GM21526 (cell line): Measurements from ENCODE around the gene CHD9.
"Not testable (repeated sequence)": the region's sequence is repeated elsewhere in the genome, so short reads cannot be mapped to it uniquely, and the experiment has no call there.

Experiments used
- ATAC-seq: cut with Tn5 transposase; IDR thresholded peaks from one replicate; pipeline ENCODE4 v1.9.1; 2021; ENCODE audit warnings: moderate library complexity; ENCODE audit not compliant: unreplicated experiment, low FRiP score

Gene CHD9

GRCh38 chr16:53130159-53131049, 75.6 kb downstream of the CHD9 start:
- ATAC-seq, result peak; percentile 79

DNA sequence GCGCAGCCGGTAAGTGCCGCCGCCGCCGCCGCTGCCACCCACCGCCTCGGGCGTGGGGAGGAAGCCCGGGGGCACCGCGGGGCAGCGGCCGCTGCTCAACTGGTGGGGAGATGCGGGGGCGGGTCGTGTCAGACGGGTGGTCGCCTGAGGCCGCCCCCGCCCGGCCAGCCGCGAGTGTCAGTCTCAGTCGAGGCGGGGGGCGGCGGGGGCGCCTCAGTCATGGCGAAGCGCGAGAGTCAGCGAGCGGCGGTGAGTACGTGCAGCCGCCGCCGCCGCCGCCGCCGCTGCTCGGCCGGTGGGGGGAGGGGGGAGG, 76.2 kb downstream of the CHD9 start:
- ATAC-seq, result no peak

DNA sequence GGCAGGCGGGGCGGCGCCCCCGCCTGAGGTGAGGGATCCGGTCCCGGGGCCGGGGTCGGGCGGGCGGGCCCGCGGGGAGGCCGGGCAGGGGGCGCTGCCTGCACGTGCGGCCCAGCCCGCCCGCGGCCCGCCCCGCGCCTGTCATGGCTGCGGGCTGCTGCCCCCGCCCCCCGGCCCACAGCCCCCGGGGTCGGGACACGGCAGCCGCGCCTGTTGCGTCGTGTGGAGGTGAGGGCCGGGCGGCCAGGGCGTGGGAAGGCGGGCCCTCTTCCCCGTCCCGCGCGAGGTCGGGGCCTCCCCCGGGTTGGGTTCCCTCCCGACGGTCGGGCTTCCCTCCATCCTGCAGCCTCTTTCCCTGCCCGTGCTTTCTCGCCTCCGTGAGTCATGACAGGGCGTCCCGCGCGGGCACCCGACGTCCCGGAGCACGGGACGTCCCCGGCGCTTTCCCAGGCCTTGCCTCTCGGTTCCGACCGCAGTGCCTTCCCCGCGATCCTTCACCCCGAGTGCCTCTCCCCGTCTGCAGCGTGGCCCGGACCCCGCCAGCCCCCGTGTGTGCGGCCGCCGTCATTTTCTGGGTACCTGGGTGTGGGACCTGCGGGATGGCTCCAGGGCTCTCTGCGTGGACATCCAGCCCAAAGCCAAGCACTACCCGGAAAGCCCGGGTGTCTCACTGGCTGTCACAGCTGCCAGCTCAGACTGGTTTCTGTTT, 76.7 kb downstream of the CHD9 start:
- no peak for ATAC-seq

GRCh38 chr16:53132406-53132805, 77.6 kb downstream of the CHD9 start:
- no peak for ATAC-seq

- no peak for ATAC-seq
Measured at GRCh38 chr16:53135329-53135728, 80.5 kb downstream of the CHD9 start.

GRCh38 chr16:53142823-53143568, 88.2 kb downstream of the CHD9 start:
- no peak for ATAC-seq

- no peak for ATAC-seq
Measured at GRCh38 chr16:53147500-53148065, 92.8 kb downstream of the CHD9 start.

DNA sequence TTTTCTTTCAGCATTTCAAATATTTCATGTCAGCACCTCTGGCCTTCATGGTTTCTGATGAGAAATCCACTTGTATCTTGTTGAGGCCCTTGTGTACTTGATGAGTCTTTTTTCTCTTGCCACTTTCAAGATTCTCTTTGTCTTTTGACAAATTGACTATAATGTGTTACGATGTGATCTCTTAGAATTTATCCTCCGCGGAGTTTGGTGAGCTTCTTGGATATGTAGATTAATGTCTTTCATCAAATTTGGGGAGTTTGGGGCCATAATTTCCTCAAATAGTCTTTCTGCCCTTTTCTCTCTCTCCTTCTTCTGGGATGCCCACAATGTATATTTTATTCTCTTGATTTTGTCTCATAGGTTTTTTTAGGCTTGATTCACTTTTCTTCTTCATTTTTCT, 96.0 kb downstream of the CHD9 start:
- no peak for ATAC-seq

DNA sequence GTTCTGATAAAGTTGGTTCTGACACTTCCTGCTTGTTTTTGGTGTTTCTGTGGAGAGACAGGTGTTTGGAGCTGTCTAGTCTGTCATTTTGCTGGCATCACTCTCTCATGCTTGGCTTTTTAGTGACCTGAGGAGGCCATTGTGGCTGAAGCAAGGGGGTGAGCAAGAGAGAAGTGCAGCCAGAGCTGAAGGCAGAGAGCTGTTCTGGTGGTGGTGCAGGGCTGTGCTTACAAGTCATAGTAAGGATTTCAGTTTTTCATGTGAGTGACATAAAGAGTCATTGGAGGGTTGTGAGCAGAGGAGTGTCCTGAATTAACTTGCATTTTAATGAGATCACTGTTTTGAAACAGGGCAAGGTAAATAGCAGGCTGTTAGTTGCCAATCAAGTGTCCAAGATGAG, 97.5 kb downstream of the CHD9 start:
- ATAC-seq, result no peak

DNA sequence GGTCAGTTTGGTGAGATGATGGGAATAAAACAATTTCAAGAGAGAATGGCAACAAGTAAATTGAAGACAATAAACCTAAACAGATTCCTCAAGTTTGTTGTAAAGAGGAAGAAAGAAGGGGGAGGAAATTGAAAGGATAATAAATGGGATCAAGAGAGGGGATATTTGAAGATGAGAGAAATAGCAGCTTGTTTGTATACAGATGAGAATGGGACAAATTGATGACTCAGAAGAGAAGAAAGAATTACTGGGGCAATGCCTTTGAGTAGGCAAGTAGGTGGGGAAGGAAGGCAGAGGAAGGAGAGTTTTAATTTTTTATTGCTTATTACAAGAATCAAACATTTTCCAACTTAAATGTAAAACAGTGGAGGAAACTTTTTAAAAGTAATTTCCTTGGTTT, 98.3 kb downstream of the CHD9 start:
- no peak for ATAC-seq

DNA sequence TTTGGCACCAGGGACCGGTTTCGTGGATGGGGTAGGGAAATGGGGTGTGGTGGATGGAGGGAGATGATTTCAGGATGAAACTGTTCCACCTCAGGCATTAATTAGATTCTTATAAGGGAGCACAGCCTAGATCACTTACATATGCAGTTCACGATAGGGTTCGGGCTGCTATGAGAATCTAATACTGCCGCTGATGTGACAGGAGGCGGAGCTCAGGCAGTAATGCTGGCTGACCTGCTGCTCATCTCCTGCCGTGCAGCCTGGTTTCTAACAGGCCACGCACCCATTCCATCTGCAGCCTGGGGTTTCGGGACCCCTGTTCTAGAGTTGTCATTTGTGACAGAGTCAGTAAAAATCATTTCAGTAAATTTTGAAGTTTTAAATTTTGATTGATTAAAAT, 99.7 kb downstream of the CHD9 start:
- no peak for ATAC-seq

GRCh38 chr16:53156516-53156915, 101.7 kb downstream of the CHD9 start:
- no peak for ATAC-seq

DNA sequence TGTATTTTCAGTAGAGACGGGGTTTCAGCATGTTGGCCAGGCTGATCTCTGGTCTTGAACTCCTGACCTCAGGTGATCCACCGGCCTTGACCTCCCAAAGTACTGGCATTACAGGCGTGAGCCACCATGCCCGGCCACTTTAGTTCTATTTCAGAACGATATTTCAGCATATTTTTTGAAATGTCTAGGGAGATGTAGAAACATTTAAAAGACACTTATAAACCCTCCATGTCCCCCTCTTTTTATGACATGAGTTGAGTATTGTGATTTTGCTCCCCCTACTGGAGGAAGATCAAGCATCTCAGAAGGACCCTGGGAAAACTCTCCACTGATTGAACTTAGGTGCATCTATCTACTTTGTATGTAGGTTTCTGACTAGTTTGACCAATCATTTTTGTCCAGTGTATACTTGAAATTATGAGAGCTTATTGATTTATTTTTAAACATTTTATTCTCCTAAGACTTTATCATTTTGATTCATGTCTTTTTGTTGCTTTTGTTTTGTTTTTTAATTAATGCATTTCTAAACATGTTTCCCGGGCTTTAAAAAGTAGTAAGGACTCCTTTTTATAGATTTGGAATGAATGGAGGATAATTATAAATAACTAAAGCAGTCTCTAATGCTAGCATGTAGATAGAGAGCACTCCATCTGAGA, 105.1 kb downstream of the CHD9 start:
- peak; percentile 74 for ATAC-seq

GRCh38 chr16:53166099-53166498, 111.3 kb downstream of the CHD9 start:
- ATAC-seq, result no peak

DNA sequence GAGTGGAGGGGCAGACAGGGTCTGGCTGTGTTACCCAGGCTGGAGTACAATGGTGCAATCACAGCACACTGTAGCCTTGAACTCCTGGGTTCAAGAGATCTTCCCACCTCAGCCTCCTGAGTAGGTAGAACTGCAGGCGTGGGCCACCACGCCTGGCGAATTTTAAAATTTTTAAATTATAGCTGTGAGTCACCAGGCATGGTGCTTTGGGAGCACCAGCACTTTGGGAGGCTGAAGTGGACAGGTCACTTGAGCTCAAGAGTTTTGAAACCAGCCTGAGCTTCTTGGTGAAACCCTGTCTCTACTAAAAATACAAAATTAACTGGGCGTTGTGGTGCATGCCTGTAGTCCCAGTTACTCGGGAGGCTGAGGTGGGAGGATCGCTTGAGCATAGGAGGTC, 114.0 kb downstream of the CHD9 start:
- ATAC-seq, result no peak

DNA sequence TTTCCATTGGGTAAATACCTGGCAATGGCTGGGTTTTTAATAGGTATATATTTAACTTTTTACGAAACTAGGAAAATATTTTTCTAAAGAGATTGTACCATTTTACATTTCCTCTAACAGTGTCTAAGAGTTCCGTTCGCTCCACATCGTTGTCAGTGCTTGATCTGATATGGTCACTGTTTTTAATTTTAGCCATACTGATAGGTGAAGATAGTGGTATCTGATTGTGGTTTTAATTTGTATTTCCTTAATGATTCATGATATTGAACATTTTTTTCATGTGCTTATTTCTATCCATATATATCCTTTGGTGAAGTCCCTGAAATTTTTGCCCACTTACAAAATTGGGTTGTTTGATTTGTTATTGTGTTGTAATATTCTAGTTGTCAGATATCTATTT, 117.7 kb downstream of the CHD9 start:
- ATAC-seq, result no peak

- no peak for ATAC-seq
Measured at GRCh38 chr16:53175118-53175517, 120.3 kb downstream of the CHD9 start.

DNA sequence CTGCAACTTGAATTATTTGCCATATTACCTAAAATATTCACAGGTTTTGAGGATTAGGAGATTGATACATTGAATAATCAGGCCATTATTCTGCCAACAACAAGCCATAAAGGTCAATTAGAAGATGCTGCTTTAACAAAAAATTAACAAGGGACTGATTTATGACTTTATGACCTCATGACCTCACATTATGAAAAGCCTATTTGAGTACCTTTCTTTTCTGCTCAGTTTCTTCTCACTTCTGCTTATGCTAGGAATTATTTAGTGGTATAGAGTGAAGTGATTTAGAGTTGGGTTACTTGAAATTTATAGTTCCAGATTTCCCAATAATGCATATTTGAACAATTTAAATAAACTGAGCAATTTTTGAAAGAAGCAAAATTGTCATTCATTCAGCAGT, 121.6 kb downstream of the CHD9 start:
- ATAC-seq, result no peak

GRCh38 chr16:53183442-53183841, 128.7 kb downstream of the CHD9 start:
- ATAC-seq, result no peak

DNA sequence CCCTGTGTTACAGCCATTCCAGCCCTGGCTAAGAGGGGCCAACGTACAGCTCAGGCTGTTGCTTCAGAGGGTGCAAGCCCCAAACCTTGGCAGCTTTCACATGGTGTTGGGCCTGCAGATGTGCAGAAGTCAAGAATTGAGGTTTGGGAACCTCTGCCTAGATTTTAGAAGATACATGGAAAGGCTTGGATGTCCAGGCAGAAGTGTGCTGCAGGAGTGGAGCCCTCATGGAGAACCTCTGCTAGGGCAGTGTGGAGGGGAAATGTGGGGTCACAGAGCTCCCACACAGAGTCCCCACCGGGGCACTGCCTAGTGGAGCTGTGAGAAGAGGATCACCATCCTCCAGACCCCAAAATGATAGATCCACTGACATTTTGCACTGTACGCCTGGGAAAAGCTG, 130.9 kb downstream of the CHD9 start:
- not testable (repeated sequence) for ATAC-seq

- ATAC-seq, result no peak
Measured at GRCh38 chr16:53187775-53188174, 133.0 kb downstream of the CHD9 start.
